Globus pallidus (tissue), 1 donor: ENCODE measurements around the gene EFCAB13.

Experiments used
- DNase-seq: peaks from one replicate; pipeline ENCODE4 v3.0.0-alpha.2; 2015; ENCODE audit warnings: low spot score

EFCAB13 gene, protein sequence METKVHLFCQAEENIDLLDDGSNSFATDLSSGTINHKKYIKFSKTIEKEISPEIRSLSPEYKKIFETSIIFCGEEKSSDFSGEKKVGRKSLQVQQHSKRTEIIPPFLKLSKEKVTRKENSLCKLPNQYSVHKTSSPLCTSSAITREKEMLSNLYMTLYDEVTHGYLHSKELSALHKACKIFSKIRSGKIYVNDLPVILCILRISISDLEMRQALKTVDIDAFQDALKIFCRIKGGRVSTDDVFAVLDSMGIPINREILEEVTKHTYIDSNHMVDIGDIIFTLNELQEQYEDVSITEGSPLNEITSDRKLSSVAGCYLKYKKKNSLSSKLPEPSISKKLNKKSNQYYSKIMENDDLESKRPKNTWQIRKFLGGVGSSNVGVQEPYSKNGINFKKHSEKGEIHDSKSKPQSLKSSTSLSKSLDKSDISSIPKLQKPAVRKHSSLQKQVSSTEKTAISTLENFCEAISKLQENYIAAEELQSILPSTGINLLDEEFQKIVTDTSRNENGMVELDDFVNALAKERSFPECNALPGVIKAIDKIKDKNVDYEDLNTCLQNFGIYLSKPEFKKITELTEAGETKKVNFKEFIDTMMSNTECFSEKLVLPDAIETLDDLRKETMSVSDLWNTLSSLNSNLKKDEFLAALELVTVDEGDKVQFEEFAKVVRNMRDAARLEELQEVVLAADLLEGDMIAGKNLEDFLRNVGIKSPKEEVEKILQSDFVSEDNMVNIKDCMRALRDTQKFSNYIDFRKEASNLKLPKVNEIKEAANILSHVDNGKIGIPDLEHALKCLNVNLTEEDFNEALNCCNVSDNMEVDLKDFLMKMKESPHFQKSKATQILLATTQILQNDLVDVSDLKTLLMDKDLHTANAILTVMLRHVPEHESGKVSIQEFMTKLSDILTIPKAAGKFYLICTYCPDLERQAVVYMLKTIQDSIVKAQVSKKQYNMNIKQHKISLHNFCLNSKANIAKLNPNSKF

DNA sequence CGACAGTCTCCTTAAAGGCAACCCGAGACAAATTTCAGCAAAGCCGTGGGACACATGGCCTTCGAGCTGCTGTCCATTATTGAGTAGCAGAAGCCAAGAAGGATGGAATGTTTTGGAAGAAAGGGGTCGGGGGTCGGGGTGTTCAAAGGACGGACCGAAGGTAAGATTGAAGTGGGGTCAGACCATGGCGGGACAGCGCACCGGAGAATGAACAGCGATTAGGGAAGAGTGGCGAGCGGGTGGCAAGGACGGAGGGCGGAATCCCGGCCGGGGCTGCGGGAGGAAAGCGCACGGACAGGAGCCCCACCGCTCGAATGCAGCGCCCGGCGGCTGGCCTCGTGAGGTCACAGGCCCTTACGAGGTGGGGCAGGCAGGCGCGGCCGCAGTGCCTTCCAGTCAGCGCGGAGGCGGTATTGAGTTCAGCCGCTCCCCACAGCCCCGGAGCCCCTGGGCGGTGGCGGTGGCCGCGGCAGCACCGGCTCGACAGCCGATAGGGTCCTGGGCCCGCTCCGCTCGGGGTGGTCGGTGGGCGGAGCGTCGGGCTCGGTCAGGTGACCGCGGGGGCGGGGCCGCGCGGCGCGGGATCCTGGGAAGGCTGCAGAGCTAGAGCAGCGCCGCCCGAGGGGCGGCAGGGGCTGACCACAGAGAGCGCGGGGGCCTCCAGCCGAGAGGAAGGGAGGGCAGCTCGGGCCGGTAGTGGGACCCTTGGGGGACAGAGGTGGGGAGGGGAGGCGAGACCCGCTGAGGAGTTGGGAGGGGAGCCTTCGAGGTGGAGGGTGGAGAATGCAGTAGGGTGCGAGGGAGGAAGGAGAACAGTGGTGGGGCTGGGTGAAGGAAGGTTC, at the start of gene EFCAB13:
Gene EFCAB13 (plus strand): TSS at position 574 of the 842 bp plus-strand sequence. CDS start 4,399 bp downstream, outside the sequence.
- DNase-seq: peak; percentile 52

DNA sequence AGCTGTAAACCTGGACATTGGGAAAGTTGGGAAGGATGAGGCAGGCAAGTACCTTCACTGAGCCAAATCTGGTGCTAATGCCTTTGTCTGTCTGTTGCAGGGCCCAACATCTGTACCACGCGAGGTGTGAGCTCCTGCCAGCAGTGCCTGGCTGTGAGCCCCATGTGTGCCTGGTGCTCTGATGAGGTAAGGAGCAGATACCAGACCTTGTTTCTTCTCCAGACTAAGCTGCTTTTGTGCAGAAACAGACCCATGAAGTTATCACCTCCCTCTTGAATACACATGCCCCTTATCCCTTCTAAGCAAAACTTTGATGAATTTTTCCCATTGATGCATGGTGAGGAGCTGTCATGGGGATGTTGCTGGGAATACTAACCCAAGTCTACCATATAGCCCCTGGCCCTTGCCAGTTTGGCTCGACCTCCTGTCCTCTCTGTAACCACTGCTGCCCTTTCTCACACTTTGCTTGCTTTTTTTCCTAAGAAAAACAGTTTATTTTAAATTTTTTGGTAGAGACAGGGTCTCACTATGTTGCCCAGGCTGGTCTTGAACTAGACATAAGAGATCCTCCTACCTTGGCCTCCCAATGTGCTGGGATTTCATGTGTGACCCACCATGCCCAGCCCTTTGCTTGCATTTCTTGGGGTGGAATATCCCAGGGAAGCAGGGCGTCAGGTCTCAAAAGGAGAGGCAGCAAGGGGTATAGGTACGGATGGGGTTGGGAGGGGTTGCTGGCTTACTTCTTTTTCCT, 49.3 kb upstream of the EFCAB13 start:
- DNase-seq: no peak

DNA sequence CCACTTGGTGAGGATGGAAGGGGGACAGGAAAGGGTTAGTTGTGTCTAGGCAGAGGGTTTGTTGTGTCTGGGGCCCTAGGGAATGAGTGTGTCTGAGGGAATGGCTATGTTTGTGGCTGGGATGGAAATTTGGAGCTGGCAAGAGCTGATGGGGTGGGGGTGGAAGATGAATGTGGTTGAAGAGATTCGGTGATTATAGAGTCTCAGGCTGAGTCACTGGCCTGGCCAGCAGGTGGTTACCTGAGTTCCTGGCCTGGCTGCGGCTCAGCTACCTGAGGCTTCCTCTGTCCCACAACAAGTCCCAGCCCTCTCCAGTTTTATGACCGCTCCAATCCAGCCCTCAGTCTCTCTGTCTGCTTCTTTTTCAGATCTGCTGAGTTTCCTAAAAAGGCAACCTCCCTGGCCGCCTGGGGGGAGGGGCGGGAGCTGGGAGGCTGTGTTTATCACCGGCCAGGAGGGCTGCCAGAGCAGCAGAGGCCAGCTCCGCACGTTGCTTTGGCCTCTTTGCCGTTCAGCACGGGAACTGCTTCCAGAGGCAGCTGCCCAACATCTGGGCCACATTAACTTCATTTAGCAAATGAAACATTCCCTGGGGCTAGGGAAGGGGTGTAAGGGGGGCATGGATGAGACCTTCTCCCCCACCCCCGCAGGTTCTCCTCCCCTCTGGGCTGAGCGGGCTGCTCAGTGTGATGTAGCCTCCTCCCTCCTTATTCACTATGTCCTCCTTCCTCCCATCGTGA, 48.3 kb upstream of the EFCAB13 start:
- DNase-seq: no peak

DNA sequence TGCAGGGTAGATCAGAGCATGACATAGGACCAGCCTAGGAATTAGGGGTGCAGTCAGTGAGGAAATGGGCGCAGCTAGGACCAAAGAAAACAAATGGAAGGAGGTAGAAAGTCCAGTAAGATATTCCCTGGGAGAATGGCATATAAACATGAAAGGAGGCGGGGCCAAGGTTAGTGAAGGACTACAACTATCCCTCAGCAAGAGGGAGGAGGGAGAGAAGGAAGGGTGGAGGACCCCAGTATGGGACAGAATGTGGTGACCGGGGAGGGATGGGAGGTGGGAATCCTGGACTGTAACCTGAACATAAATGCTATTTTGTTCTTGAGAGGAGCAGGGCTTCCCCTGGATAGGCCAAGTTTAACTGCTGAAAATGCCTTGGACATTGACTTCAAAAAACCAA, 47.3 kb upstream of the EFCAB13 start:
- DNase-seq: no peak

DNA sequence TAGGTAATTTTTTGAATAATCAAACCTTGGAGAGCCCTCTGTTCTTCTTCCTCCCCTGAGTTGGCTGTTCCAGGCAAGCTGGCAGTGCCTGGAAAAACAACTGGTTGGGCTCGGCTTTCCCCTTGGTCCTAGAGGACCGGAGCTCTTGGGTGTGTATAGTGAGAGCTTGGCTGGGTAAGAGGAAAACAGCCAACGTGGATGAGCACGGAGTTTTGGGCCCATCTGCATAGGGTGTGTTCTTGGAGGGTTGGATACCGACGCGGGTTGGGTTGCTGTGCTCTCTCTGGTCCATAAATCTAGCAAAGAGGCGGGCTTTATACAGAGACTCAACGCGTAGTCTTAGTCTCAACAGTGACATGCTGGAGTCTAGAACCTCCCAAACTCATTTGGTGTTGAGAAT, 46.9 kb upstream of the EFCAB13 start:
- DNase-seq: peak; percentile 28

DNA sequence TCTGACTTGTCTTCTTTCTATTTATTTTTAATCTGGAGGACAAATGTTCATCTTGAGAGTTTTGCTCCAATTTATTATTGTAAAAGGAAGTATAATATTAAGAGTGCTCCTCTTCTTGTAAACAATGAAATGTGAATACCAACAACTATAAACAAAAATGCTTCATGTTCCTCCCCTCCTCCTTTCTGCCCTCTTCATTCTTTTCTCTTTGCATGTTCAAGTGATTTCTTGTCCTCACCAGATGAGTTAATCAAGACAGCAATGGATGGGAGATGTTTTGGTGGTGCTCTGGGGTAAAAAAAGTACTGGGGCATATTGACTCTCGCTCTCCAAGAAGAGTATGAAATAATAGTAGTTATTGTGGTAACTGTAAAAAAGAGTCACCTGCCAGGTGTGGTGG, 45.8 kb upstream of the EFCAB13 start:
- no peak for DNase-seq

DNA sequence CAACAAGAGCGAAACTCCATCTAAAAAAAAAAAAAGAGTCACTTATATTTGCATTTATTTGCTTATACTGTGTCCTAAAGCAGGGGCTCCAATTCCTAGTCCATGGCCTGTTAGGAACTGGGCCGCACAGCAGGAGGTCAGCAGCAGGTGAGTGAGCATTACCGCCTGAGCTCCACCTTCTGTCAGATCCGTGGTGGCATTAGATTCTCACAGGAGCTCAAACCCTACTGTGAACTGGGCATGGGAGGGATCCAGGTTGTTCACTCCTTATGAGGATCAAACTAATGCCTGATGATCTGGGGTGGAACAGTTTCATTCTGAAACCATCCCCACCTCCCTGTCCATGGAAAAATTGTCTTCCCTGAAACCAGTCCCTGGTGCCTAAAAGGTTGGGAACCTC, 45.2 kb upstream of the EFCAB13 start:
- no peak for DNase-seq

DNA sequence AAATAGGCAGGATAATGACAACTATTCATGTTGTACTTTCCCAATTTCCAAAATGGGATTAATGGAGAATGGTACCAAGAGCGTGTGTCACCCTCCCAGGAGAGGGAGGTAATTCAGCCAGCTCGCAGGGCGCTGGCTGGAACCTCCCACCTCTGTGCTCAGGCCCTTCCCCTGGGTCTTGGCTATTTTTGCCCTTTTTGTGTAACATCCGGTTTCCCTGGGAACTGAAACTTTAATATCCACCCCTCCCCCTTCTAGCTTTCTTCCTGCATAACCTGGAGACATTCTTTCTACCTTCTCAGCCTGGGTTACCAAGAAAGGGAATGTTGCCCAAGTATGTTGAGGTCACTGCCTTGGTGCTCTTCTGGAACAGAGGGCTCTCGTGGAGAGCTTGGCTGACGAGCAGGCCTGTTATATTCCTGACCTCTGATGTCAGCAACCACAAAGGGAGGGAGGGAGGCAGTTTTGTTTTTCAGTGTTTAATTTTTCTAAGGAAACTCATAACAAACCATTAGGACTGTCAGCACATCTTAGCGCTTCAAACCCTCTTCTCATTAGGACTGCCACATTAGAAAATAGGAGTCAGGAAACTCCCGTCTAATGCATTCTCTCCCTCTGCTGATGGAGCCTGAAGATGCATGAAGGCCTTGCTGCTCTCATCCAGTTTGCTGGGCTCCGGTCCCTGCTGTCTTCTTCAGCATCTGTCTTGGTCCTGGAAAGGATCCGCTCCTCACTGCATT, 44.5 kb upstream of the EFCAB13 start:
- peak; percentile 41 for DNase-seq

DNA sequence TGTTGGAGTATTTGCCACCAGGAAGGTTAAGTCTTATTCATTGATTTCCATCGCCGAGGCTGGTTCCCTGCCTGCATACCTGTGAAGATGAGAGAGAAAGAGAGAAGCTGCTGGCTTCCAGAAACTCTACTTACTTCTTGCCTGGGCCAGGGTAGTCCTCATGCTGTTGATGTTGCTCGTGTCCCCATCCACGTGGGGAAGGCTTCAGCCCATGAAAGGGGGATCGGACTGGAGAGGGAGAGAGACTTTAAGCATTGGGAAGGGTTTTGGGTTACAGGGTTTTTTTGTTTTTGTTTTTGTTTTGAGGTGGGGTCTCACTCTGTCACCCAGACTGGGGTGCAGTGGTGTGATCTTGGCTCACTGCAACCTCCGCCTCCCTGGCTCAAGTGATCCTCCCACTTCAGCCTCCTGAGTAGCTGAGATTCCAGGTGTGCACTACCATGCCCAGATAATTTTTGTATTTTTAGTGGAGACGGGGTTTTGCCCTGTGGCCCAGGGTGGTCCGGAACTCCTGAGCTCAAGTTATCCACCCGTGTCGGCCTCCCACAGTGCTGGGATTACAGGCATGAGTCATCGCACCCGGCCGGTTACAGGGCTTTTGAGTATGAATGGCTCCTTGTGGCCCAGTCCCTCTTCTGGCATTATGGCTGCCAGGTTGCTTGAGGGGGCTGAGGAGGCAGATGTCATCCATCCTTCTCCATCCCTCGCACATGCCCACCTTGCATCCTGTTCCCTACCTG, 43.5 kb upstream of the EFCAB13 start:
- DNase-seq: no peak

DNA sequence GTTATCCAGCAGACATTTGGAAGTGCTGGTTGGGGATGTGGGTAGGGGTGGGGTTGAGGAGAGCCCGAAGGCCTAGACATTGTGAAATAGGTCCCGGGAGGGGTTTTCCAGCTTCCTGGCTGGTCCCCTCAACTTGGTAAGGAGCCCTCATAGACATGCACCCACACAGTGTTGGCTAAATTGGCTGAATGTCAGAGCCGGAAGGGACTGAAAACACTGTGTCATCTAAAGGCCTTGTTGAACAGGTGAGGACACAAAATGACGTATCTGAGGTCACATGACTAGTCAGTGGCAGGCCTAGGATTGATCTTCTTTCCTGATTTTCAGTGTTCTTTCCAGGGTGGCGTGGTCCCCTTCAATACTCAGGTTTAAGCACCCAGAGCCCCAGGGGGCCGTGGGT, 42.5 kb upstream of the EFCAB13 start:
- no peak for DNase-seq

DNA sequence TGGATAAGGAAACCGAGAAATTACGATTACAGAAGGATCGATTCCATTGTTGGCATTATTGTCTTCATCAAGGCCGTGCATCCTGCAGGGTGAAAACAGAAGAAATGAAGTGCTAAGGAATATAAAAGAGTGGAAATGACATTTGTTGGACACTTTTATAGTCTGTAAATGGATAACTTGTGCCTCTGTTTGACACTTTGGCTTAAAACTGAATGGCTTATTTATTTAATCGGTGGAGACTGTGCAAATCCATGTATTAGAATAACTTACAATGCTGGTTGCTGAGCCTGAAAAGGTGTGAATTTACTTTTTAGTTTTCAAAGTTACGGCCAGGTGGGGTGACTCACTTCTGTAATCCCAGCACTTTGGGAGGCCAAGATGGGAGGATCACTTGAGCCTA, 38.8 kb upstream of the EFCAB13 start:
- no peak for DNase-seq

DNA sequence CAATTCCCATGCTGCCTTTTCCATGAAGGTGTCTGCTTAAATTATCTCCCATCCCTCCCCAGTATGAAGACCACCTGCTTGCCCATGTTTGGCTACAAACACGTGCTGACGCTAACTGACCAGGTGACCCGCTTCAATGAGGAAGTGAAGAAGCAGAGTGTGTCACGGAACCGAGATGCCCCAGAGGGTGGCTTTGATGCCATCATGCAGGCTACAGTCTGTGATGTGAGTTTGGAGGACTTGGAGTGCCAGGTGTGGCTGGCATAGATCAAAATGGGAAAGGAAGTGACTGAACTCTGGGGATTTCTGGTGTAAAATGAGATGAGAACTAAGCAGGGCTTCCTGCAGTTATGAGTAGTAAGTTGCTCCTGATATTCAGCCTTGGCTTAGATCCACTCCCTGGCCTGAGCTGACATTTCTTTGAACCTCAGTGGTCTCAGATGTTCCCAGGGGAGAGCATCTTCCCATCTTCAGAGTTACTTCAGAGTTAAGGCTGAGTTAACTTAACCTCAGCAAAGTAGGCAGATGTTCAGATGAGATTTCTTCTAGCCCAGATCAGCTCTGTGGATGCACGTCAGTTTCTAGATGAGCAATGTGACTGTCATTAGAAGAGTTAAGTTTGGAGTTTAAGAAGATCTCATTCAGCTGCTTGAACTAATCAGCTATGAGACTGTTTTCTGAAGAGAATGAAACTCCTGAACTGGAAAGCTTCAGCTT, 37.4 kb upstream of the EFCAB13 start:
- DNase-seq: no peak

DNA sequence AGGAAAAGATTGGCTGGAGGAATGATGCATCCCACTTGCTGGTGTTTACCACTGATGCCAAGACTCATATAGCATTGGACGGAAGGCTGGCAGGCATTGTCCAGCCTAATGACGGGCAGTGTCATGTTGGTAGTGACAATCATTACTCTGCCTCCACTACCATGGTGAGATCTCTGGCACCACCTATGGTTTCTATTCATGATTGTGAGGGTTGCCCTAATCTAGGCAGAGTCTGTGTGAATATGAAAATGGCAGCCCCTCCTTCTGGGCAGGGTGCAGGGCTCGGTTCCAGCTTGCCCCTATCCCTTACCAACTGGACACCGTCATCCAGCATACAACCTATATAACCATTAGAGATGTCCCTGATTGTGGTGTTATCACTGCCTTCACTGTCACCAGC, 36.7 kb upstream of the EFCAB13 start:
- no peak for DNase-seq

DNA sequence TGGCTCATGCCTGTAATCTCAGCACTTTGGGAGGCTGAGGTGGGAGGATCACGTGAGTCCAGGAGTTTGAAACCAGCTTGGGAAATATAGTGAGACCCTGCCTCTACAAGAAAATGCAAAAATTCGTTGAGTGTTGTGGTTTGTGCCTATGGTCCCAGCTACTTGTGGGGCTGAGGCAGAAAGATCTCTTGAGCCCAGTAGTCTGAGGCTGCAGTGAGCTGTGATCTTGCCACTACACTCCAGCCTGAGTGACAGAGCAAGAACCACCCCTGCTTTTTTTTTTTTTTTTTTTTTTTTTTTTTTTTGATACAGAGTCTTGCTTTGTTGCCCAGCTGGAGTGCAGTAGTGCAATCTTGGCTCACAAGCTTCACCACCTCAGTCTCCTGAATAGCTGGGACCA, 36.1 kb upstream of the EFCAB13 start:
- DNase-seq: no peak

DNA sequence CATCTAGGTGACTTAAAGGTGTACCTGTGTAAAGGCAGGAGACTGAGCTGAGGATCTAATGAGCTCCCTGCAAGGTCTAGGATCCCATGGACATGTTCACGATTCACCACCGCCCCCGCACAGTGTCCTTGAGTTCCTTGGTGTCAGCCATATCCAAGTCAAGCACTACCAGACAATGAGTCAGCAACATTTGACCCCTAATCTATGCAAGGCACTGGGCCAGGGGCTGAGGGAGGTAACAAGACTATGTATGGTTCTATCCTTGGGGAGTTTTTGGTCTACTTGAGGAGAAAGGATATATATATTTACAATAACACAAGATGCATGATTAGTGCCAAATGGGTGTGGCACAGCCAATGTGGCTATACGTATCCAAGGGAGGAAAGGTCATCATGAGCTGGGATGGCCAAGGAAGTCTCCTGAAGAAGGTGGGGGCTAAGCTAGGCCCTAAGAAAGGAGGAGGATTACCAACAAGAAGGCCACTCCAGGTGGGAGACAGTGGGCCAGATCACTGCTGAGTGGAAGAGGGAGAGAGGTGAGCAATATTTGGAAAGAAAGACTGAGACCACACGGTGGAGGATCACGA, 35.1 kb upstream of the EFCAB13 start:
- DNase-seq: no peak

DNA sequence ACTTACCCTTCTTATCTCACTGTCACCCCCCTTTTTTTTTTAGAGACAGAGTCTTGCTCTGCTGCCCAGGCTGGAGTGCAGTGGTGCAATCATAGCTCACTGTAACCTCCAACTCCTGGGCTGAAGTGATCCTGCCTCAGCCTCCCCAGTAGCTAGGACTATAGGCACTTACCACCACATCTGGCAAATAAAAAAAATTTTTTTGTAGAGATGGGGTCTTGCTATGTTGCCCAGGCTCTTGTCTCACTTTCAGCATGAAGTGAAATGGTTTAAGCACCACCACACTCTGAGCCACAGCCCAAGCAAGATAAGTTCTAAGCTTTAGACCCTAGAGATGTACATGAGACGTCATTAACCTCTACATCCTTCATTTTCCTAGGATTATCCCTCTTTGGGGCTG, 34.5 kb upstream of the EFCAB13 start:
- DNase-seq: no peak

DNA sequence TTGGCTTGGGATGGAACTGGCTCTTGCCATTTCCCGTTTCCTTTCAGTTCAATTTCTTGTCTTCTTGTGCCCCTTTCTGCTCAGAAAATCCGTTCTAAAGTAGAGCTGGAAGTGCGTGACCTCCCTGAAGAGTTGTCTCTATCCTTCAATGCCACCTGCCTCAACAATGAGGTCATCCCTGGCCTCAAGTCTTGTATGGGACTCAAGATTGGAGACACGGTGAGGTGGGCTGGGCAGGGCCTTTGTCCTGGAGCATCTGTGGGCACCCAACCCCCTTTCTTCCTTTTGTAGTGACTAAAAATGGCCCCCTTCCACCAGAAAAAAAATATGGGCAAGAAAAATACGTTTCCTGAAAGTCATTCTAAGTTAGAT, 32.9 kb upstream of the EFCAB13 start:
- DNase-seq: no peak

DNA sequence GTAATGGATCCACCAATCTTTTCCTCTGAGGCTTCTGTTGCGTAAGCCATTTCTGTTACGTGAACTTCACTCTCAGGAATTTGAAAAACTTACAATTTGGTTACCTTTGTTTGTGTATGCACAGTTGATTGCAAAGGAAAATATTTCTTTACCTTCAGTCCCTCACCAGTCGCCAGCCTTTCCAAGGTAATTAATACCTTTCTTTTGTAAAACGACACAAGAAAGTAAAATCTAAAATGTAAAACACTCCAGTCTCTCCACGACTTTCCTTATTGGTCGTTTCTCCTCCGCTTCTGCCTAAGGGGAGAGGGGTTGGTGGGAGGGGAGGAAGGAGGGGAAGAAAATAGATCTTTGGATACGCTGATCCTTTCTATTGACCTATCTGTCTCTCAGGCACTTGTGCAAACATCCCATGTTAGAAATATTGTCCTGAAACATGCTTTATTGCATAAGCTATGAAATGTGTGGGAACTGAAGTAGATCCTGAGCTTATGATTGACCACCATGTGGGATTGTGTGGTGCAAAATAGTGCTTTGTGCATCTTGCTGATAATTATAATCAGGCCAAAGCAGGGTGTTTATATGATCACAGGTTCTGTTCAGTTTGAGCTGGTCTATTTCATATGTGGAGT, 32.4 kb upstream of the EFCAB13 start:
- DNase-seq: no peak
